Cardiac fibroblast (primary cell): Measurements from ENCODE around the gene ZC3H13.

Experiments used
- DNase-seq, 2 donors: peaks; one replicate each; pipeline versions ENCODE4 v3.0.0 to v3.0.0-alpha.2; 2010; ENCODE audit warnings: low read depth in 2 of 2
- H3K4me3 ChIP-seq, 2 donors: replicated peaks in 1 of 2; 1 replicate in 1 of 2; 2 replicates in 1 of 2; pipeline ENCODE4 v1.5.1; 2011; ENCODE audit warnings: low read depth in 2 of 2, low read length in 2 of 2, mild to moderate bottlenecking in 2 of 2, moderate library complexity in 1 of 2
- CTCF ChIP-seq: IDR thresholded peaks from one replicate; pipeline ENCODE4 v1.5.1; 2011; ENCODE audit warnings: low read depth, mild to moderate bottlenecking, low read length, inconsistent platforms

The ZC3H13 gene

DNA sequence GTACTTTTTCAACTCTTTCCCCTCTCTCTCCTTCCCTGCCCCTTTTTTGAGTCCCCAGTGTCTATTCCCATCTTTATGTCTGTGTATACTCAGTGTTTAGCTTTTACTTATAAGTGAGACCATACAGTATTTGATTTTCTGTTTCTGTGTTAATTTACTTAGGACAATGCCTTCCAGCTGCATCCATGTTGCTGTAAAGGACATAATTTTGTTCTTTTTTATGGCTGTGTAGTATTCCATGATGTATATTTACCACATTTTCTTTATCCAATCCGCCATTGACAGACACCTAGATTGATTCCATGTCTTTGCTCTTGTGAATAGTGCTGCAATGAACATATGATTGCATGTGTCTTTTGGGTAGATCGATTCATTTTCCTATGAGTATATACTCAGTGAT, 10.7 kb upstream of the ZC3H13 start:
- no peak for TF ChIP-seq CTCF
- H3K4me3 ChIP-seq = no peak overlapping the region
- DNase-seq = no peak

GRCh38 chr13:46062185-46062584, 9.6 kb upstream of the ZC3H13 start:
- no peak for TF ChIP-seq CTCF
- DNase-seq = peak; percentile 24 to 86
- H3K4me3 ChIP-seq = no peak overlapping the region

DNA sequence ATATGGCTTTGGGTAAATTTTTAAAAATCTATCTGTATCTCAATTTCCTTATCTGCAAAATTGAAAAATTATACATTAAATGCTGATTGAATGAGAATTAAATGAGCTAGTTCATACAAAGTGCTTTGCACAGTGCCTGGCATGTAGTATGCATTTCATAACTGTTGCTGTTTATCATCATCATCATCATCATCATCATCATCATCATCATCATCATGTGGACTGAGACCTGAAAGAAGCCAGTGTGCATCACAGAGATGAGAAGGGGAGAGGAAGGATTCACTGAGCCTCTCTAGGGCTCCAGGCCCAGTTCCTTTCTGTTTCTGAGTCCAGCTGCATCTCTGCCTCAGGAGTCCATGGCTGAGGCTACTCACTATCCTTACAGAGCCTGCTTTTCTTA, 6.9 kb upstream of the ZC3H13 start:
- H3K4me3 ChIP-seq = no peak overlapping the region
- no peak for TF ChIP-seq CTCF
- no peak for DNase-seq

DNA sequence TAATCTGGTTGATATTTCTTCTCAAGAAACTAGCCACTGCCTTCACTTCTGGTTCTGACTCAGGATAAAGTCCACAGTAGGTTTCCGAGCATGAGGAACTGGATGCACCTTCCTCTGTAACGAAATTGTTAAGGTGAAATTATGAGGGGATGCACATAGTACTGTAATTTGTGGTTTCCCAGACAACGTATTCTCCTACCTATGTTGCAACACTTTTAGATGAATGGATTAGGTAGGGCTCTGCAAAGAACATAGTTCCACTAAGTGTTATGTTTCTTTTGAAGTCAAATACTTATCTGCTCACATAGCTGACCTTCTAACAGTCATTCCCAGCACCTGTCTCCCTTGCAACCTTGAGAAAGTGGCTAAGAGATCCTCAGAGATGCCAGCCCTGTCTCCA, 5.7 kb upstream of the ZC3H13 start:
- TF ChIP-seq CTCF = no peak
- no peak for DNase-seq
- no peak overlapping the region for H3K4me3 ChIP-seq

- DNase-seq = peak; percentile 10 to 21
- H3K4me3 ChIP-seq = no peak overlapping the region
- no peak for TF ChIP-seq CTCF
Measured at GRCh38 chr13:46057256-46058015, 4.9 kb upstream of the ZC3H13 start.

GRCh38 chr13:46053162-46054012, 841 bp upstream of the ZC3H13 start:
- H3K4me3 ChIP-seq = peak overlapping the region; percentile 79 to 85
- no peak for TF ChIP-seq CTCF
- DNase-seq = no peak
